Large intestine (tissue), 3 donors: ENCODE data around the gene ABCB8. TPM values are rescaled to one million over a fixed set of nuclear protein-coding genes. Genes with fewer than 3 reads are reported as not detected.

ENCODE experiments used
- DNase-seq, 2 donors: peaks; one replicate each; pipeline versions ENCODE4 v3.0.0 to v3.0.0-alpha.2; 2013
- H3K27ac ChIP-seq: one replicate; pipeline ENCODE4 v1.5.1; 2013; ENCODE audit warnings: low read length
- H3K27me3 ChIP-seq: 2 replicates; pipeline ENCODE4 v1.6.1; 2013; ENCODE audit warnings: low read length; ENCODE audit not compliant: control insufficient read depth, insufficient read depth
- H3K36me3 ChIP-seq: 2 replicates; pipeline ENCODE4 v1.6.1; 2013; ENCODE audit warnings: low read length; ENCODE audit not compliant: control insufficient read depth, insufficient read depth
- H3K4me1 ChIP-seq: one replicate; pipeline ENCODE4 v1.6.1; 2013; ENCODE audit warnings: low read length; ENCODE audit not compliant: control insufficient read depth, insufficient read depth
- H3K4me3 ChIP-seq: one replicate; pipeline ENCODE4 v1.5.1; 2013; ENCODE audit warnings: low read length
- H3K9me3 ChIP-seq: one replicate; pipeline ENCODE4 v1.6.1; 2013; ENCODE audit warnings: mild to moderate bottlenecking, low read depth, low read length, moderate library complexity; ENCODE audit not compliant: control insufficient read depth
- WGBS: methylation state at CpG from one replicate; pipeline ENCODE4 v1.1.5; 2013; ENCODE audit warnings: low lambda C conversion rate; ENCODE audit not compliant: insufficient coverage; 5-methylcytosine and 5-hydroxymethylcytosine counted together
- polyA plus RNA-seq: library from polyadenylated mRNA; unstranded; fragments of 120-200 nt; gene quantifications from one replicate; pipeline ENCODE4 v1.2.1, GENCODE V29; 2013

Gene ABCB8
- polyA plus RNA-seq, 1 donor, result 24.2 TPM

DNA sequence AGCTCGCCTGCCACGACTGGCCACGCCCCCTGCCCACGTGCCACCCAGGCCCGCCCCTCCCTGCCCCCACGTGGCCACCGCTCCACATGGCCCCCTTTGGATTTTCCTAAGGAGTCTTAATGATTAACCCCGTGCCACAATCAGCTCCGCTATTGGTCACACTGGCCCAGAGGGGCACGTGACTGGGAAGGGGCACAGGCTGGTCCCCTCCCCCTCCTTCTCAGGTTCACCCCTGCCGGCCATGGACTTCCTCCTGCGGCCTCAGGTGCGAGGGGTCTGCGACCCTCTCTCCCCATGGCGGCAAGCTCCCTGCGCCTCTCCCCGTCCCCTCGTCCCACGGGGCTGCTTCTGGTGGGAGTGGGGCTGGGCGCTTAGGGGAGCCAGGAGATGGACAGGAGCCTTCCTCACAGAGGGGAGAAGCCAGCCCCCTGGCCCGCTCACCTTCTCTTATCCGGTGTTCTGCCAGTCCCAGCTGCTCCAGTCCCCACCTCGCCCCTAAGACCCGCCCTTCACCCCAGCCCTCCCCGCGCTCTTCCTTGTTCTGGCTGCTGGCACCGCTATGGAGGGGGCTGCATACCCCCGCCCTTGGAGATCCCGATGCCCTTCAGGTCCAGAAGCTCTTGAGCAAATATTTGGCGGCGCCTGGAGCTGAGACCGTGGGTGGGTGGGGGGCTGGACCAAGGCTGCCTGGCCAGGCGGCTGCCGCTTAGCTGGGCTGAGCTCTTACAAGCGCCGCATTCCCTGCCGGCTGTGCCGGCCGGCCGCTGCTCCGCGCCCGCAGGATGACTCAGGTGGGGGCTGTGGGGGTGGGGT lies 34.4 kb downstream of the ABCB8 start:
- peak overlapping the region; percentile 78 for H3K4me3 ChIP-seq
- DNase-seq, result peak; percentile 93 to 96
- no peaks in the 10 kb centered on the region for H3K9me3 ChIP-seq
- H3K4me1 ChIP-seq, result peaks cover 41% of the 10 kb centered on the region
- no CpG with 5 or more reads among the region's 43 CpGs for WGBS
- H3K36me3 ChIP-seq, result peaks cover 36% of the 10 kb centered on the region
- no peaks in the 10 kb centered on the region for H3K27me3 ChIP-seq
- H3K27ac ChIP-seq, result peak overlapping the region; percentile 79

GRCh38 chr7:151063212-151063561 lies 34.9 kb downstream of the ABCB8 start:
- peak overlapping the region; percentile 79 for H3K27ac ChIP-seq
- H3K27me3 ChIP-seq, result no peaks in the 10 kb centered on the region
- WGBS, result no CpG with 5 or more reads among the region's 11 CpGs
- peaks cover 40% of the 10 kb centered on the region for H3K4me1 ChIP-seq
- peak in 1 of 2 donors; percentile 64 for DNase-seq
- H3K36me3 ChIP-seq, result peaks cover 41% of the 10 kb centered on the region
- H3K4me3 ChIP-seq, result peak overlapping the region; percentile 78
- H3K9me3 ChIP-seq, result no peaks in the 10 kb centered on the region

DNA sequence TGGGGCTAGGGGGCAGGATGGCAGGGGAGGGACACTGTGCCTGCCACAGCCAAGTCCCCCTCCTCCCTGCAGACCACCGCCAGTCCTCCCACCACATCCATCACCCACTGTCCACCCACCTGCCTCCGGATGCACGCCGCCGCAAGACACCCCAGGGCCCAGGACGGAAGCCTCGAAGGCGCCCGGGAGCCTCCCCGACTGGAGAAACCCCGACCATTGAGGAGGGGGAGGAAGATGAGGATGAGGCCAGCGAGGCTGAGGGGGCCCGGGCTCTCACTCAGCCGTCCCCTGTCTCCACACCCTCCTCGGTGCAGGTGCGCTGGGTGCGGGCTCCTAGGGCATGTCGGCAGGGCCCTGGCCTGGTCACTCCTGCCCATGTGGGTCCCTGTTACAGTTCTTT lies 36.2 kb downstream of the ABCB8 start:
- DNase-seq, result no peak
- Histone ChIP-seq H3K4me1 (peaks cover 30% of the 10 kb centered on the region), H3K4me3 (no peak overlapping the region), H3K27ac (no peak overlapping the region), H3K27me3 (no peaks in the 10 kb centered on the region), H3K9me3 (no peaks in the 10 kb centered on the region), H3K36me3 (peaks cover 51% of the 10 kb centered on the region)
- no CpG with 5 or more reads among the region's 18 CpGs for WGBS

DNA sequence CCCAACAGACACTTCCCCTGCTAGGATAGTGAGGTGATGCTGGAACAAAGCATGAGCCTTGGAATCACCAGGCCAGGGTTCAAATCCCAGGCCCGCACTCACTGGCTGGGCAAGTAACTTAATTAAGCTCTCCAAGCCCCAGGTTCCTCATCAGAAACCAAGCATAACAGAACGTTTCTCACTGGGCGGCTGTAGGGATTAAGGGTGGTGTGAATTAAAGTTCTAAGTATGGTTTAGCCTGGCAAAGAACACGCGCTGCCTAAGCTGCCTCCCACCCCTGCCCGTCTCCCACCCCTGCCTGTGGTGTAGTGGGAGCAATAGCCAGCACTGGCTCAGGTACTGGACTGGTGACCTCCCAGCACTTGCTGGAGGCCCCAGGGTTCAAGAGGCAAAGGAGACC lies 36.7 kb downstream of the ABCB8 start:
- Histone ChIP-seq H3K9me3 (no peaks in the 10 kb centered on the region), H3K4me3 (no peak overlapping the region), H3K27ac (no peak overlapping the region), H3K36me3 (peaks cover 56% of the 10 kb centered on the region), H3K4me1 (peaks cover 30% of the 10 kb centered on the region), H3K27me3 (no peaks in the 10 kb centered on the region)
- no CpG with 5 or more reads among the region's 6 CpGs for WGBS
- no peak for DNase-seq

DNA sequence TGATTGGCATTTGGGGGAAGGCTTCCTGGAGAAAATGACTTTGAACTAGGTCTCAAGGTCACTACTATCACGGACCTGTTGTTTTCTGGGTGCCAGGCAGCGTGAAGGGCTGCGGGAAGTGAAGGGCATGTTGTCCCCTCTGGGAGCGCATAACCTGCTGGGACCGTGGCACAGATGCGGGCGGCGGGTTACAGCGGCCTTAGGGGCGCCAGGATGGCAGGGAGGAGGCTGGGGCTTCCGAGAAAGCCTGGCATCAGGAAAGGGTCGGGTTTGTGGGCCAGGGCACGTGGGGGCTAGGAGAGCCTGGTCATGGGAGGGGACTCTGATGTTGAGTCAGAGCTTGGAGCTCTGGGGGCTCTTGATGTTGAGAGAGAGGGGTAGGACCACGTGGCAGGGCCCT lies 37.3 kb downstream of the ABCB8 start:
- H3K4me3 ChIP-seq, result no peak overlapping the region
- DNase-seq, result no peak
- H3K9me3 ChIP-seq, result no peaks in the 10 kb centered on the region
- no CpG with 5 or more reads among the region's 14 CpGs for WGBS
- no peak overlapping the region for H3K27ac ChIP-seq
- H3K36me3 ChIP-seq, result peaks cover 62% of the 10 kb centered on the region
- H3K4me1 ChIP-seq, result peaks cover 27% of the 10 kb centered on the region
- H3K27me3 ChIP-seq, result no peaks in the 10 kb centered on the region

GRCh38 chr7:151066273-151066974 lies 38.2 kb downstream of the ABCB8 start:
- H3K27ac ChIP-seq, result no peak overlapping the region
- no peaks in the 10 kb centered on the region for H3K27me3 ChIP-seq
- no peaks in the 10 kb centered on the region for H3K9me3 ChIP-seq
- no peak for DNase-seq
- H3K4me3 ChIP-seq, result no peak overlapping the region
- no CpG with 5 or more reads among the region's 39 CpGs for WGBS
- H3K36me3 ChIP-seq, result peaks cover 71% of the 10 kb centered on the region
- peaks cover 17% of the 10 kb centered on the region for H3K4me1 ChIP-seq

GRCh38 chr7:151068069-151068773 lies 40.0 kb downstream of the ABCB8 start:
- WGBS, result 50% methylated on average over 2 of the region's 12 CpGs
- no peaks in the 10 kb centered on the region for H3K9me3 ChIP-seq
- H3K4me1 ChIP-seq, result peaks cover 9% of the 10 kb centered on the region
- DNase-seq, result no peak
- H3K4me3 ChIP-seq, result no peak overlapping the region
- peaks cover 86% of the 10 kb centered on the region for H3K36me3 ChIP-seq
- no peaks in the 10 kb centered on the region for H3K27me3 ChIP-seq
- H3K27ac ChIP-seq, result no peak overlapping the region

DNA sequence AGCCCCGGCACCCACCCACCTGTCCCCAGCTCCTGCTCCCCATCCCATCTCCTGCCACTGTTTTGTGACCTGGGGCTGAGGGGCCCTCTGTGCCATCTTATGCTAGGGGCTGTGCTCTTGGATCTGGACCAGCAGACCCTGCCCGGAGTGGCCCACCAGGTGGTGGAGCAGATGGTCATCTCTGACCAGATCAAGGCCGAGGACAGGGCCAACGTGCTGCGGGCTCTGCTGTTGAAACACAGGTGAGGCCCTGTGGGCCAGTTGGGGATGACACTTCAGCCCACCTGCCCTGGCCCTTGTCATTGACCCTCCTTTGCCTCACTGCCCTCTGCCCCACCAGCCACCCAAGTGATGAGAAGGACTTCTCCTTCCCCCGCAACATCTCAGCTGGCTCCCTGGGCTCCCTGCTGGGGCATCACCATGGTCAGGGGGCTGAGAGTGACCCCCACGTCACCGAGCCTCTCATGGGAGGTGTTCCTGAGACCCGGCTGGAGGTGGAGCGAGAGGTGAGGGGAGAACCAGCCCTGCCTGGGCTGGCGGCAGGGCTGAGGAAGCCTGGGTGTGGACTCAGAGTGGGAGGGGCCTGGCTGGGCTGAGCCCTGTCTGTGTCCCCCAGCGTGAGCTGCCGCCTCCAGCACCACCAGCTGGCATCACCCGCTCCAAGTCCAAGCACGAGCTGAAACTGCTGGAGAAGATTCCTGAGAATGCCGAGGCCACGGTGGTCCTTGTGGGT lies 41.8 kb downstream of the ABCB8 start:
- Histone ChIP-seq H3K27ac (no peak overlapping the region), H3K36me3 (peaks cover 93% of the 10 kb centered on the region), H3K4me3 (no peak overlapping the region), H3K27me3 (no peaks in the 10 kb centered on the region), H3K9me3 (no peaks in the 10 kb centered on the region), H3K4me1 (no peaks in the 10 kb centered on the region)
- WGBS, result no CpG with 5 or more reads among the region's 17 CpGs
- no peak for DNase-seq

- Histone ChIP-seq H3K27ac (no peak overlapping the region), H3K4me3 (no peak overlapping the region), H3K4me1 (no peaks in the 10 kb centered on the region), H3K36me3 (peaks cover 93% of the 10 kb centered on the region), H3K9me3 (no peaks in the 10 kb centered on the region), H3K27me3 (no peaks in the 10 kb centered on the region)
- DNase-seq, result no peak
- WGBS, result no CpG with 5 or more reads among the region's 15 CpGs
Measured at GRCh38 chr7:151070574-151070960, 42.3 kb downstream of the ABCB8 start.
